ENCODE results near the gene AK4. TPM values are rescaled to one million over a fixed set of nuclear protein-coding genes. Genes with fewer than 3 reads are reported as not detected.

AK4 gene
- total RNA-seq, 2 donors from 2014 or later, result 3.1 to 109 TPM

DNA sequence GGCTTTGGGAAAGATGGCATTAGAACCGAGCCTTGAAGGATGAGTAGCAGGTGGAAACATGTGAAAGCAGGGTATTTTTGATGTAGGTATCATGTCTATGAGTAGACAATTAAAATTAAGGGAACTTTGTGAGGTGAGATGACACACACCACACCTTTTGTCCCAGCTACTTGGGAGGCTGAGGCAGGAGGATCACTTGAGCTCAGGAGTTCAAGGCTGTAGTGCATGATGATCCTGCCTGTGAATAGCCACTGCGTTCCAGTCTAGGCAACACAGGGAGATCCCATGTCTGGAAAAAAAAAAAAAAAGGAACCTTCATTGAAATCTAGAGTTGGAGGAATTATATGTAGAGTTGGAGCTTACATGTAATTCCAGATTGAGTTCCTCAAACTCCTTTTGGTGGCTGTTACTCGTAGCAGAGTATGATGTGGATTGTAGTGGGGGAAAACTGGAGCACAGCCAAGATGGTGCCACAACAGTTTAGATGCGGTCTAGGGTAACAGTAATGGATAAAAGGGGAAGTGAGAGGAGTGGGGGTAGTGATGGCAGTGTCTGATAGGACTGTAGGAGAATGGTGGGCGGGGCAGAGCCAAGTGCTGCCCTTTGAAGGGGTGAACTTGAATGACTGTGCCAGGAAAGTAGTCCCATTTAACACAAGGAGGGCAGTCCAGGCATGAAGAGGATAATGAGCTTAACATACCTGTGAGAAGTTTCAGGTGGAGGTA lies 17.4 kb downstream of the AK4 start:
- DNase-seq (ENCODE audit: low spot score in 2 of 2) (no peak), ATAC-seq (no peak)
- Mint-ChIP-seq H3K9me3 (no peaks in the 10 kb centered on the region), H3K36me3 (peaks cover 0 to 18% of the 10 kb centered on the region in 2 donors), H3K27ac (no peak overlapping the region)

DNA sequence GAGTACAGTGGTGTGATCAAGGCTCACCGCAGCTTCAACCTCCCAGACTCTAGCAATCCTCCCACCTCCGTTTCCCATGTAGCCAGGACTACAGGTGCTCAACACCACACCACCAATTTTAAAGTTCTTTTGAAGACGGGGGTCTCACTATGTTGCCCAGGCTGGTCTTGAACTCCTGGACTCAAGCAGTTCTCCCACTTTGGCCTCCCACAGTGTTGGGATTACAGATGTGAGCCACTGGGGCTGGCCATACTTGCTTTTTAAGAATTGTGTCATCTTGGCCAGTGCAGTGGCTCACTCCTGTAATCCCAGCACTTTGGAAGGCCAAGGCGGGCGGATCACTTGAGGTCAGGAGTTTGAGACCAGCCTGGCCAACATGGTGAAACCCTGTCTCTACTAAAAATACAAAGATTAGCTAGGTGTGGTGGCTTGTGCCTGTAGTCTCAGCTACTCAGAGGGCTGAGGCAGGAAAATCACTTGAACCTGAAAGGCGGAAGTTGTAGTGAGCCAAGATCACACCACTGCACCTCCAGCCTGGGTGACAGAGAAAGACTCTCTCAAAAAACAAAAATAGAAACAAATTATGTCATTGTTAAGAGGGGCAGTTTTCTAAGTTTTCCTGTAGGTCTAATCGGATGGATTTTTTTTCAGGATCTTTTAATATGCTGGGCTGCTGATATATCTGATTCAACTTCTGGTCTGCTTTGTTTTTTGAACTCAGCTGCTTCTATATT lies 18.7 kb downstream of the AK4 start:
- Mint-ChIP-seq H3K9me3 (no peaks in the 10 kb centered on the region), H3K27ac (no peak overlapping the region), H3K36me3 (peaks cover 0 to 18% of the 10 kb centered on the region in 2 donors)
- DNase-seq (ENCODE audit: low spot score in 2 of 2) (no peak), ATAC-seq (no peak)

DNA sequence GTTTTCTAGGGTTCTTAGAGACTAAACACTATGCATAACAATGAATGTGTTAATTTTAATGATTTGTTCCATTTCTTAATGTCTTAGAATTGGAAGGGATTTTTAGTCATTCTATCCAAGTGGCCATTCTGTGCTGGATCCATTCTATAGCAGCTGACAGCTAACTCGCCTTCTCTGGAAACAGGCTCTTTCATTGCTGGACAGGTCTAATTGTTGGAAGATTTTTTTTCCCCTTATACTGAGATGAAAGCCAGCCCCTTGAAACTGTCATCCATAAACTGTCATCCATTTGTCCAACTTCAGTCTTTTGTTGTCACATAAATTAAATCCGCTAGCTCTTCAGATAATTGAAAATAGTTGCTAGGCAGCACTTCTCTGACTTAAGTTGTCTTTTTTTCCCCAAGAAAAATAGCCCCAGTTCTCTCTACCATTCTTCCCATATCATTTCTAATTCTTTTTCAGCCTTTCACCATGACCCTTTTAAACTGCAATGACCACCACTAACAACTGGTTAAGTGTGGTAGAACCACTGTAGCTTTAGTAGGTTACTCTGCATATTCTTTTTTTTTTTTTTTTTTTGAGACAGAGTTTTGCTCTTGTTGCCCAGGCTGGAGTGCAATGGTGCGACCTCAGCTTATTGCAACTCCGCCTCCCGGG lies 19.7 kb downstream of the AK4 start:
- H3K27ac Mint-ChIP-seq, result peak overlapping the region in 1 of 2 donors; percentile 47
- H3K9me3 Mint-ChIP-seq, result no peaks in the 10 kb centered on the region
- no peak for ATAC-seq
- no peak for DNase-seq (ENCODE audit: low spot score in 2 of 2)
- H3K36me3 Mint-ChIP-seq, result peaks cover 0 to 14% of the 10 kb centered on the region in 2 donors

DNA sequence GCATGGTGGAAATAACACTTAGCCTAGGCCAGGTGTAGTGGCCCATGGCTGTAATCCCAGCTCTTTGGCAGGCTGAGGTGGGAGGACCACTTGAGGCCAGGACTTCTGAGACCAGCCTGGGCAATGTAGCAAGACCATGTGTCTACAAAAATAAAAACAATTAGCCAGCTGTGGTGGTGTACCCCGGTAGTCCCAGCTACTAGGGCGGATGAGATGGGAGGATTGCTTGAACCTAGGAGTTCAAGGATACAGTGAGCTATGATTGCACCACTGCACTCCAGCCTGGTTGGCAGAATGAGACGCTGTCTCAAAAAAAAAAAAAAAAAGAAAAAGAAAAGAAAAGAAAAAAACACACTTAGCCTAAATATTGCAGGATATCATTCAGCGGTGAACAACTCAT lies 20.9 kb downstream of the AK4 start:
- ATAC-seq, result no peak
- no peak for DNase-seq (ENCODE audit: low spot score in 2 of 2)
- peaks cover 0 to 4% of the 10 kb centered on the region in 2 donors for H3K36me3 Mint-ChIP-seq
- H3K9me3 Mint-ChIP-seq, result no peaks in the 10 kb centered on the region
- no peak overlapping the region for H3K27ac Mint-ChIP-seq

DNA sequence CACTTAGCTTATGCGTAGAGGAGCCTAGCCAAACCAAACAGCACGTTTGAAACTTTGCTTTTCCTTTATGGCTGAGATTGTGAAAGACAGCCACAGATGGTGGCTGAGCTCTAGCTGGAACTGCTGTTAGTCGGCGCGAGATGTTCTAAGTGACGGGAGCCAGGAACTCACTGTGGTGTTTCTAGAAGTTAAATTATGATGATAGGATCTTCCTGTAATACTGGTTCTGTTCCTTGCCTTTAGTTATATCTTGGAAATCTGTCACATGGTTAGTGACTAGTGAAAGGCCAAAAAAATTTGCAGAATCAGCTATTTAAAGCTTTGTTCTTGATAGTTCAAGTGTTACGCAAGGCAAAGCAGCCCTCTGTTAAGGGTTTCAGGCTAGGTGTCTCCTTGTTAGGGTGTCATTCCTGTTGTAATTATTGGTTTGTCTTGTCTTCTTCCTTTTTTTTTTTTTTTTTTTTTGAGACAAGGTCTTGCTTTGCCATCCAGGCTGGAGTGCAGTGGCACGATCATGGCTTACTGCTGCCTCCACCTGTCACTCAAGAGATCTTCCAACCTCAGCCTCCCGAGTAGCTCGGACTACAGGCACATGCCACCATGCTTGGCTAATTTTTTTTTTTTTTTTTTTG lies 22.6 kb downstream of the AK4 start:
- peaks cover 0 to 4% of the 10 kb centered on the region in 2 donors for H3K36me3 Mint-ChIP-seq
- H3K27ac Mint-ChIP-seq, result no peak overlapping the region
- H3K9me3 Mint-ChIP-seq, result no peaks in the 10 kb centered on the region
- DNase-seq (ENCODE audit: low spot score in 2 of 2) (no peak), ATAC-seq (no peak)

DNA sequence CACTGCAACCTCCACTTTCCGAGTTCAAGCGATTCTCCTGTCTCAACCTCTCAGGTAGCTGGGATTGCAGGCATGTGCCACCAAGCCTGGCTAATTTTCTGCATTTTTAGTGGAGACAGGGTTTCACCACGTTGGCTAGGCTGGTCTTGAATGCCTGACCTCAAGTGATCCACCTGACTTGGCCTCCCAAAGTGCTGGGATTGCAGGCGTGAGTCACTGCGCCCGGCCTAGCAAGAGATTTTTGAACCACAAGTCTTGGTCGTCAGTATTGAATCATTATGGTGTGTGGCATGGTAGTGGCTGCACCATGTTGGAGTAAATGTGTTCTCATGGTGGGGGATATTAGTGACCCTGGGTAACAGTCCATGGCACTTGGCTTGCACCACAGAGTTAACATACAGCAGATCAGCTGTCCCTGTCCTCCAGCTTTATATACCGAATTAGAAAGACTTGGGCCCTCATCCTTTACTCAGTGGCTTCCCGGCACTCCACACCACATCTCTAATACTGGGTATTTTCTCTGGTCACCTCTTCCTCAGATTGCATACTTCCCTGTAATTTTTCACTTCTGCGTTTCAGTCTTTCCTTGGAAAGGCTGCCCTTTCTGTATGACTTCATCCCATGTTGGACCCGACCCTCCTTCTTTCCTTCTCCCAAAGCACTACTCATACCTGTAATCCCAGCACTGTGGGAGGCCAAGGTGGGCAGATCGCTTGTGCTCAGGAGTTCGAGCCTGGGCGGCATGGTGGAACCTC lies 25.1 kb downstream of the AK4 start:
- Mint-ChIP-seq H3K9me3 (no peaks in the 10 kb centered on the region), H3K36me3 (no peaks in the 10 kb centered on the region), H3K27ac (no peak overlapping the region)
- no peak for ATAC-seq
- DNase-seq (ENCODE audit: low spot score in 2 of 2), result no peak

DNA sequence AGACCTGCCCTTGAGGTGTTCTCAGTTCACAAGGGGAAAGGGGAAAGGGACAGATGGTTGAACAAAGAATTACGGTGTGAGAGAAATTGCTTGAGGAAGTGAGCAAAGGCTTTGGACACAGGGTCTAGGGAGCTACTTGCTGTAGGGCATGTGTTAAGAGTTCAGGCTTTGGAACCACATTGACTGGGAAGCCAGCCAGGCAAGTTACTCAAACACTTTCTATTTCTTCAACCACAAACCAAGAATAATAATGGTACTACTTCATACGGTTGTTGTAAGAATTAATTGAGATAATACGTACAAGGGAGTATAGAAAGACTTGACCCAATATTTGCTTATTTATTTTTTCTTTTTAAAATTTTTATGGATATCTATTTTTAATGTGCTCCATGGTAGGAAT lies 26.6 kb downstream of the AK4 start:
- ATAC-seq, result no peak
- H3K27ac Mint-ChIP-seq, result no peak overlapping the region

DNA sequence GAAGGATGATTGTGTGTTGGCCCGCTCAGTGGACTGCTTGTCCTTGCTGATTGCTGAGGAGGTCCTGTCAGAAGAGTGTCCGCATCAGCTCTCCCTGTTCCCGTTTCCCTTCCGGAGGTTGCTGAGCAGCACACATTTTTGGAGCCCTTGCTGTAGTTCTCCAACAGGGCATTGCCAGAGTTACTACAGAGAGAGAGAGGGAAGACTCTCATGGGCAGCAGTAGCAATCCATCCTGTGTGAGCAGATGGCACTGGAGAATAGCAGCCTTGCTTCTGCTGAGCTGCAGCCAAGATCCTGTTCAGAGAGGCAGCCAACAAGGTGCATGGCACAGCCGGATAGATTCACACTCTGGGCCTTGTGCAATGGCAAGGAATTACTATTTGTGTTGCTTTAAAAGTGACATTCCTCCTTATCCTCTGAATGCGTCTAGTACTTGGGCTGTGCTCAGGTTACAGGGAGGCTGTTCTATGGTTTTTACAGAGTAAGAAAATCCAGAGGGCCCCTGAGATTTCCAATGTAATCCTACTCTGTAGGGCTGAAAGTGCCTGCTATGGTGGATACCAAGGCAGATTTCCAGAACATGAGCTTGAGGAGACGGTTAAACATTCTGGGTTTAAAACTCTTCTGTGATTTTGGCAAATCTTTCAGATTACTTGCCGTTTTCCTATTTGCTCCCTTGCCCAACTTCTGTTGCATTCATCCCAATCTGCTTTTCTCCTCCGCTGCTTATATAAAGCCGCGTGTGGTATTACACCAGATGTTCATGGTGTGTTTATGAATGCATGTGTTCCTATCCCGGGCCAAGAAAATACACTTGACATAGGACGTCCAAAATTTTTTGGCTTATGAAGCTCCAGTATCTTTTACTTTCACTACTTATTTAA lies 27.4 kb downstream of the AK4 start:
- DNase-seq (ENCODE audit: low spot score in 2 of 2) (no peak), ATAC-seq (no peak)
- Mint-ChIP-seq H3K9me3 (no peaks in the 10 kb centered on the region), H3K27ac (no peak overlapping the region), H3K36me3 (no peaks in the 10 kb centered on the region)

More for the DNA sequence above, 26.6 kb downstream of the AK4 start:
- Mint-ChIP-seq H3K9me3 (no peaks in the 10 kb centered on the region), H3K36me3 (no peaks in the 10 kb centered on the region)
- DNase-seq (ENCODE audit: low spot score in 2 of 2), result no peak

DNA sequence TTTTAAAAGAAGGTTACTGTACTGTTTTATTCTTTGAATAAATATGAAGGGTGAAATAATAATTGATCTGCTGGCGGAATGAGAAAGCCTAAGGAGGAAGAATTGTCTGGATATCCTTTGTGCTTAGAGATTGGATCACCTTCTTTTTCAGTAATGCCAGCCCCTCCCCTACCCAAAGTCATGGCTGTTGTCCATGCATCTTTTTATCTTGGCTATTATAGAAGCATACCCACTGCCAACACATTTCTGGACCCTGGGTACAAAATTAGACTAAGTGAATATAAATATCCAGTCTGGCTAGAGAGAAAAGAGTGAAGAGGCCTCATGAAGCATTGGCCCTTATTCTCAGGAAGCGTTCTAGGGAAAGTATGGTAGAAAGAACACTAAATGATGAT lies 28.1 kb downstream of the AK4 start:
- ATAC-seq, result no peak
- no peaks in the 10 kb centered on the region for H3K36me3 Mint-ChIP-seq
- H3K27ac Mint-ChIP-seq, result no peak overlapping the region
- no peaks in the 10 kb centered on the region for H3K9me3 Mint-ChIP-seq
- no peak for DNase-seq (ENCODE audit: low spot score in 2 of 2)

DNA sequence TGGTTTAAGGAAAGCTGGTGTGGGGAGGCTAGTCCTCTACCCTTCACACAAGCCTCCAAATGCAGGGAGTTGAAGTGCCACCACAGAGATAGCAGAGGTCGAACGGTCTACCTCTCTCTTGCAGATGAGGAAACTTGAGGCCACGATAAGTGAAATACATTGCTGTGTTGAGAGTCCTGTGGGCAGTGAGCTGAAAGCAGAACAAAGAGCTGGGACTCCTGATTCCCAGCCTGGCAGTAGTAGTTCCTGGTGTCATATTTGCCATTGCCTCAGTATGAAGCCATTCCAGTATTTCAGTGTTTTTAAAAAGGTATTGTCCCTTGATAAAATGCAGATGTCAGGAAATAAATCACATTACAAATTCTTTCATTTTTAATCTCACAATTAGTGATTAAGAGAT lies 28.6 kb downstream of the AK4 start:
- DNase-seq (ENCODE audit: low spot score in 2 of 2), result no peak
- no peak for ATAC-seq
- no peaks in the 10 kb centered on the region for H3K36me3 Mint-ChIP-seq
- H3K27ac Mint-ChIP-seq, result no peak overlapping the region
- no peaks in the 10 kb centered on the region for H3K9me3 Mint-ChIP-seq

DNA sequence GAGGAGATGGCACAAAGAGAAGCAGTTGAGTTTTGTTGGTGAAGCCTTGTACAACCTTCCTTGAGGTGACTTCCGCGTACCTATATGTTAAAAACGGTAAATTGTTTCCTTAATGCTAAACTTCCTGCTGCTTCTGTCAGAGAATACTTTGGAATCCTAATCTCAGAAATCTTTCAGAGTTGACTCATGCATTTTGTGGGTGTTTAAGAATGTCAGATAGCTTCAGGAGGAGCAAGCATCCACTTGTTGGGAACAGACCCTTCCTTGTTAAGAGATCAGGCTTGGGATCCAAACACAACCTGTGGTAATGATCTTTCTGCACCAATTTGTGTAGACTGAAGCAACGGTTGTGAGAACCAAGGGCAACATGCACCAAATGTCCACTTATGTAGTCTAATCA lies 29.5 kb downstream of the AK4 start:
- Mint-ChIP-seq H3K9me3 (no peaks in the 10 kb centered on the region), H3K36me3 (no peaks in the 10 kb centered on the region), H3K27ac (no peak overlapping the region)
- no peak for DNase-seq (ENCODE audit: low spot score in 2 of 2)
- ATAC-seq, result no peak

DNA sequence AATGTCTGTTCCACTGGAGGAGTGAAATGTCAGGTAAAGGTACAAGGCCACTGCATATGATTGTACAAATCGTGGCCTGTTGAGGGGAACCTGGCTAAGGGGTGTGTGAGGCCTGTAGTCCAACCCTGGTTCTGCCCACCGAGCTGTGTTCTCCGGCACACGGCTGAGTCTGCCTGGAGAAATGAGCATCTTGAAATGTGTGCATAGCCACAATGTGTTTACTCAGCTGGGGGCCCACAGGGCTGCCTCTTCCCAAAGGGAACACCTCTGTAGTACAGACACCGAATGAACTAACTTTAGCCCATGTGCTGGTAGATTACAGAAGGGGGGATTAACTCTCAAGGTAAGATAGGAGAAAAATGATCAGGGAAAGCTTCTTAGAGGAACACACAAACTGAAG lies 30.2 kb downstream of the AK4 start:
- Mint-ChIP-seq H3K36me3 (no peaks in the 10 kb centered on the region), H3K27ac (no peak overlapping the region), H3K9me3 (no peaks in the 10 kb centered on the region)
- DNase-seq (ENCODE audit: low spot score in 2 of 2) (no peak), ATAC-seq (no peak)

DNA sequence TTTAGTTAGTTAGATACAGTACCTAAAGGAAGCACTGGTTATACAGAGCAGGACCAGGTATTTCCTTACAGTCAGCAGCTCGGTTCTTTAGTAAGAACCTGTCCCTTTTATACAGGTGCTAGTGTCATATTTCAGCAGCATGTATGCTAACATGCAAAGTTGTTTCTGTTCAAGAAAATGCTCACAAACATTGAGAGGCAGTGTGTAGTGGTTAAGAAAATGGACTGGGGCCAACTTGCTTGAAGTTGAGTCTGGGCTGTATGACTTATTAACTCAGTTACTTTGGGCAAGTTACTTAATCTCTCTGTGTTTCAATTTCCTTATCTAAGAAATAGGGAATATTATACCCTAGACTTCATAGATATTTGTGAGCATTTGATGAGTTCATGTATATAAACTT lies 31.1 kb downstream of the AK4 start:
- ATAC-seq, result no peak
- no peak for DNase-seq (ENCODE audit: low spot score in 2 of 2)
- Mint-ChIP-seq H3K27ac (no peak overlapping the region), H3K9me3 (no peaks in the 10 kb centered on the region), H3K36me3 (no peaks in the 10 kb centered on the region)

DNA sequence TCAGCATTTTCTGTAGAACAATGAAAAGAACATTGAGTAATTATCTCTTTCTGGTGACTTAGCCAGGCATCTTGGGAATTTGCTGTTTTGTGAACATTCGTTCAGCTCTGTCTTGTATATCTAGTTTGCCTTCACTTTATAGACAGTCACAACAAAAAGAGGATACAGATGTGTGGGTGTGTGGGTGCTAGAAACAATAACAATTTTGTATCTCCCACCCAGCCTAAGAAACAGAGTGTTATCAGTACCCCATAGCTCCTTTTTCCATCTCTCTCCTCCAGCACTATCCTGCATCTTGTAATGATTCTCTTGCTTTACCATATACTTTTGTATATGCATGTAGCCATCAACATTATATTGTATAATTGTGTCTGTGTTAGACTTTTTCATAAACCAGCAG lies 33.0 kb downstream of the AK4 start:
- ATAC-seq (no peak), DNase-seq (ENCODE audit: low spot score in 2 of 2) (no peak)
- H3K36me3 Mint-ChIP-seq, result no peaks in the 10 kb centered on the region
- H3K27ac Mint-ChIP-seq, result no peak overlapping the region
- H3K9me3 Mint-ChIP-seq, result no peaks in the 10 kb centered on the region

DNA sequence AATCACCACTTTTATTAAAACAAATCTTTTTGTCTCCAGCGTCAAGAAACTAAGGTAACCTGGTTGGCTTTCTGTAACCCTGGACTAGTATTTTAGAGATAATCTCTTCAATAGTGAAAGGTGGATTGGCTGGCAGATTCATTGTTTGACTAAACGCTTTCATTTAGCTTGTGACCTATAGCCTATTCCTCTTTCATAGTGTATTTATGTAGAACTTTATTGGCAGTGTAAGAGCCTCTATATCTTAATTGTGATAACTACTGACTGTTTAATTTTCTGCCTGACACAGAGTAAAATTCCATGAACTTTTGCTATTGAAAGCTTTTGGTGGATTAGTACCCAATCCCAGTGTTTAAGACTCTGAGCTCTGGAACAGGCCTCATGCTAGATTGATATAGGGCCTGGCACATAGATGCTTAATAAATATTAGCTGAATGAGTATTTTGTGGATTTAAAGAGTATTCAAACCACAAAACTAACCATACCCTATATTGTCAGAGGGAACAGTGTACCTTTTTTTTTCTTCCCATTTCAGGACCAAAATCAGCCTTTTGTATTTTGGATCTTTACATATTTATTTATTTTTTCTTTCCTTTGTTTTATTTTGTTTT lies 34.8 kb downstream of the AK4 start:
- no peak overlapping the region for H3K27ac Mint-ChIP-seq
- no peak for ATAC-seq
- H3K36me3 Mint-ChIP-seq, result no peaks in the 10 kb centered on the region
- DNase-seq (ENCODE audit: low spot score in 2 of 2), result no peak
- H3K9me3 Mint-ChIP-seq, result no peaks in the 10 kb centered on the region
